Femur (tissue), 1 donor: ENCODE results near the gene CRIP2.

ENCODE experiments used
- DNase-seq: peaks from one replicate; pipeline ENCODE4 v3.0.0-alpha.2; 2017

CRIP2 gene

GRCh38 chr14:105474483-105475268 is at the start of gene CRIP2:
CRIP2 (plus strand) TSS chr14:105474821; CDS start chr14:105474863, 42 bp downstream.
- peak; percentile 70 for DNase-seq

- DNase-seq, result no peak
Measured at GRCh38 chr14:105424861-105425260, 49.8 kb upstream of the CRIP2 start.

DNA sequence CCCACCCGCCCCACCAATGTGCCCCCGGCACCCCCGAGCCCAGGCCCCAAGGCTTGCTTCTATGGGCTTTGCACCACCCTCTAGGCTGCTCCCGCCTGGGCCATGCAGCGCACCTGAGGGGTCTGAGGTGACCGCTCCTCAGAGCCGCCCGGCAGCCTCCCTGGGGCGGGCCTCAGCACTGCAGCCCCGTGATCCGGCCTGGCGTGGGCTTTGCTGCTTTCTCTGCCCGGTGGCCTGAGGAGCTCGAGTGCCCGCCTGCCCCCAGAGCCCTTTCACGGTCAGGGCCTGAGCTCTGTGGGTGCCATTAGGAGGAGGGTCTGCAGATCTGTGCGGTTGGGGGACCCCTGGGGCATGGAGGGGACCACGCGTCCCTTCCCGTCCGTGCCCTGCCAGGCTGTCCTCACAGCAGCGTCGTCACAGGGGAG is 48.8 kb upstream of the CRIP2 start:
- no peak for DNase-seq

DNA sequence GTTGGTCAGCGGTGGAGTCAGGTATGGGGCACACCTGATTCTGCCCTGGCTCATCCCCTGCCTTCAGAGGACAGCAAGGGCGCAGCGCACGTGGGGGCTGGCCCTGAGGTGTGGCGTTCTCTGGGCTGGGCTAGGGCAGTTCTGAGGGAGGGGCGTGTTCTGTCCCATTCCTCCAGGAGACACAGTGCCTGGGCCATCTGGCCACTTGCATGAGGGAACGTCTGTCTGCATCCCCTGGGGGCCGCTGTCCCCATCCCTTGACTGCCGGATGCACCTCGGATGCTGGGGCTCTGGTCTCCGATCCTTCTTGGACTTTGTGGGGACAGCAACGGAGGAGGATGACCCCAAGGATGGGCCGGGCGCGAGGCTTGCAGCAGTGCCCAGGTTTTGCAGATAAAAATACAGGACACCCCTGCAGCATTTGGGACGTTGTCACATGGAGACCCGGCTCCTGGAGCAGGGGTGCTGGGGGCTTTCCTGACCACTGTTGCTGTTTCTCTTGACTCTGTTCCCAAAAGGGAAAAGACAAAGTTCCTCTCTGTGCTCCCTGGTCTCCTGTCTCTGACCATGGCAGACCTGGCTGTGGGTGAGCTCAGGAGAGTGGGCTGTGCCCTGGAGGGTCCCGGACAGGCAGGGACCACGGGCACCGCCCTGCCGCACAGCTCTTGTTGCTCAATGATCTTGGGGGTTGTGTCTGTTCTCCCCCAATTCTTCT is 48.0 kb upstream of the CRIP2 start:
- DNase-seq, result no peak

DNA sequence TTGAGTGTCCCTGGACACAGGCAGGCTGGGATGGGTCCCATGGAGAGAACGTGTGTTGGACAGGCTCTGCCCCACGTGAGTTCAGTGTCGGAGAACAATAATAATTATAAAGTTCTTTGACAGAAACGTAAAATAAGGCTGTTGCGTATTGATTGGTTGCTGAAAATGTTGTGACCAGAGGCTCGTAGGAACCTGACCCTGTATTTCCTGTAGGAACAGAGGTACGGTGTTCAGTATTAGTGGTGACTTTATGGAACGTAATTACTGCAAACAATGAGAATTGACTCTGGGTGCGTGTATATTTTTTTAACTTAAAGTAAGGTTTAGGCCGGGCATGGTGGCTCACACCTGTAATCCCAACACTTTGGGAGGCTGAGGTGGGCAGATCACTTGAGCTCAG is 47.2 kb upstream of the CRIP2 start:
- no peak for DNase-seq

DNA sequence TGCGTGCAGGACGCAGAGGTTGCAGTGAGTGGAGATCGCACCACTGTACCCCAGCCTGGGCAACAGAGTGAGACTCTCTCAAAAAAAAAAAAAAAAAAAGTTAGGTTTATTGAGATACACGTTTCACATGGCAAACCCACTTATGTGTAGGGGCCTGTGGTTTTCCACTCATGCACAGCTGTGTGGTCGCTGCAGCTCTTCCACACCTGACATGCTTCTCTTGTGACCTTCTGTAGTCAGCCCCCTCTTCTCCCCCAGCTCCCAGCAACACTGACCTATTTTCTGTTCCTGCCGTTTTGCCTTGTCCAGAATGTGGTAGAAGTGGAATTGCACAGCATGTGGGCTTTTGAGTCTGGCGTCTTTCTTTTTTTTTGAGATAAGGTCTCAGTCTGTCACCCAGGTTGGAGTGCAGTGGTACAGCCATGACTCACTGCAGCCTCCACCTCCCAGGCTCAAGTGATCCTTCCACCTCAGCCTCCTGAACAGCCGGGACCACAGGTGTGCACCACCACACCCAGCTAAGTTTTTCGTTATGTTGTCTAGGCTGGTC is 46.6 kb upstream of the CRIP2 start:
- no peak for DNase-seq

- no peak for DNase-seq
Measured at GRCh38 chr14:105430042-105430441, 44.6 kb upstream of the CRIP2 start.

DNA sequence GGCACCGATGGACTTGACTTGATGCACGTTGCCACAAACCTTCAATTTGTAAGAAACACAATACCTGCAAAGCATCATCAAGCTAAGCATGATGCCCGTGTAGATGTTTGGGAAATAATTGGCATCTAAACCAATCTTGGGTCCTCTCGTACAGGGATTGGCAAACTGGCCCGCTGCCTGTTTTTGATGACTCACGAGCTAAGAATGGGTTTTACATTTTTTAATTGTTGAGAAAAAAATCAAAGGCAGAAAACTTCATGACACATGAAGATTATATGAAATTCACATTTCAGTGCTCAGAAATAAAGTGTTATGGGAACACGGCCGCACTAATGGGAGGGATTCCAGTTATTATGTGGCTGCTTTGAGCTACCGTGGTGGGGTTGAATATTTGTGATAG is 44.1 kb upstream of the CRIP2 start:
- DNase-seq, result no peak

- no peak for DNase-seq
Measured at GRCh38 chr14:105431256-105431655, 43.4 kb upstream of the CRIP2 start.

GRCh38 chr14:105432657-105433056 is 42.0 kb upstream of the CRIP2 start:
- no peak for DNase-seq

- DNase-seq, result no peak
Measured at GRCh38 chr14:105433161-105433605, 41.4 kb upstream of the CRIP2 start.

DNA sequence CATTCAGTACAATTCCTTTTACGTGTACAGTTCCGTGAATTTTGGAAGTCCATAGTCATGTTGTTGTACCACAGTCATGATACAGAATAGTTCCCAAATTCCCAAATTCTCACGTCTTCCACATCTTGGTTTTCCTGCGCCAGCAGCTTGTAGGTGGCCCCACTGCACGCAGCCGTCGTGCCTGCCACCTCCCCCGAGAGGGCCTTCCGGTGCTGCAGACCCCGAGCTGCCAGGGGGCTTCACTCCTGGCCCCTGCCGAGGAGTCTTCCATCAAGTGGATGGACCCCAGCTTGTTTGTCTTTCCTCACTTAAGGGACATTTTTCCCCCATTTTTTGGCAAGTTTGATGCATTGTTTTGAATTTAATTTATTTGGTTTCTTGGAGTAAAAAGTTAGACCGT is 38.2 kb upstream of the CRIP2 start:
- DNase-seq, result no peak

- DNase-seq, result no peak
Measured at GRCh38 chr14:105436891-105437722, 37.5 kb upstream of the CRIP2 start.

DNA sequence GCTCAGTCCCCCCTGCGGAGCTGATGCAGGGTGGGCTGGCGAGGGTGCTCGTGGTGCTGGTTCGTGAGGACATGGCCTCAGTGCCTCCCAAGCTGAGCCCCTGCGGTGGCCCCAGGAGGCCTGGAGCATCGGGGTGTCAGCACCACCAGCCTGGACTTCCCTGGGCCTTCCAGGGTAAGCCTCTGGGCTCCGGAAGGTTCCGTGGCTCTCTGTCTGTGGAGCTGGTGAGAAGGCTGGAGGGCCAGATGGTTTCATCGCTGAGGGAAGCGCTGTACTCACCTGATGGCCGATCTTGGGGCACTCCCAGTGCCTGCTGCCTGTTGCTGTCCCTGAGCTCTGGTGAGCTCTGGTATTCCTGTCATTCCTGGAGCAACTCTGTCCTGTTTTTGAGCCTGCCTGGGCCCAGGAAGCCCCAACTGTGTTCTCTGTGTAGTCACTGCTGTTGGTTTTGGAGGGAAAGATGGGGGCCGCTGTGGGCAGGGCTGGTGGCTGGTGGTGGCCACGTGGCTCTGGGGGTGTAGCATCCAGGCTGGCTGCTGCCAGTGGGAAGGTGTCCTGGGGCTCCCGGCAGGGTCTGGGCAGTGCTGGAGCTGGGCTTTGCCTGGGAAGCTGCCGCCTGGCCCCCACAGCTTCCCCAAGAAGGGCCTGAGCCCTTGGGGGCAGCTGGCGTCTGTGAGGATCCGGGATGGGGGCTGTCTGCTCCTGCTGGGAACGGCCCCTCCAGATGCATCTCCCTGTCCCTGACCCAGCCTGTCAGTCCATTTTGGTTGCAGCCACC is 36.7 kb upstream of the CRIP2 start:
- DNase-seq, result no peak

DNA sequence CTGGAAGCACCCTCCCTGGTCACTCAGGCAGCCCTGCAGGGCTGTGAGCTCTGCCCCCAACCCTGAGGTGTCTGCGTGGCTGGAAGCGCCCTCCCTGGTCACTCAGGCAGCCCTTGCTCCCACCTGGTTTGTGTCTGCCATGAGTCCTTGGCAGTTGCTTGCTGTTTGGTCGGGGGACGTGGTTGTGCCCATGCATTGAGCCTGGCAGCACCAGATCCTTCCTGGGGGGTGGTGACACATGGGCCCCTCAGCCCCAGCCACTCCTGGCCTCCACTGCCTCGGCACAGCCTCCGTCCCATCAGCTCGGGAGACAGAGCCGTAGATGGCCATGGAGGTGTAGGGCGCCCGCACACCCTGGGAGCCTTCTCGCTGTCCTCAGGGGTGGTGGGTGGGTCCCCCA is 35.4 kb upstream of the CRIP2 start:
- no peak for DNase-seq

DNA sequence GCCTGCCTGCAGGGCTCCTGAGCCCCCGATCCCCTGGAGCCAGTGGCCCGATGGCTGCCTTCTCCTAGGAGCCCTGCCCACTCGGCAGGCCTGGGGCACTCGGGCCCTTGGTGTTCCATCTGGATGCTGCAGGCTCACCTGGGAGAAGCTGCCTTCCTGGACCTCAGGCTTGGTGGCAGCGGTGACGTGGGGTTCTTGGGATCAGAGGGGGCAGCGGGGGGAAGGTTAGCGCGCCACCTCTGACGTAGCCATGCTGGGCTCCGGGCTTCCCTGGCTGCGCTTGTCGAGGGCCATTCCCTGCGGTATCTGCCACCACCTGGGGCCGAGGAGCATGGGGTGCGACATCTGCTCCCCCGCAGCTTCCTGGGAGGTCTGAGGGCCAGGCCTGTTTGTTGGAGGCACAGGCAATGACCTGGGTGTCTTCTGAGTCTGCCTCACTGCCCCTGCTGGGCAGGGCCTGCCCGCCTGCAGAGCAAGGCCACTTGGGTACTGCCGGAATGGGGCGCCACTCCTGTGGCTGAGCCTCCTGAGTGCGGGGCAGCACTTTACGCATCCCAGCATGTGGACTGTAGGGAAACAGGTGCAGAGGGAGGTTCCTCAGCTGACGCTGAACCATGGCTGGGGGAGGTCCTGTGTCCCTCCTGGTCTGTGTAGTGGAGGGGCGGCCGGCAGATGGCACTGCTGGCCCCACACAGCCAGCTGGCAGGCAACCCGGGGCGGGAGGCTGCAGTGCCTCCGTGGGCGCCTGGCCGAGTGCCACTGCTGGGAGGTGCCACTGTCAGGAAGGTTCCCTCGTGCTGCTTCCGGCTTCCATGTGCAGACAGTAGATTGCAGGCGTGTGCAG is 34.7 kb upstream of the CRIP2 start:
- no peak for DNase-seq

GRCh38 chr14:105440554-105440900 is 34.1 kb upstream of the CRIP2 start:
- DNase-seq, result no peak

GRCh38 chr14:105440992-105441391 is 33.6 kb upstream of the CRIP2 start:
- no peak for DNase-seq

GRCh38 chr14:105442125-105442524 is 32.5 kb upstream of the CRIP2 start:
- no peak for DNase-seq

DNA sequence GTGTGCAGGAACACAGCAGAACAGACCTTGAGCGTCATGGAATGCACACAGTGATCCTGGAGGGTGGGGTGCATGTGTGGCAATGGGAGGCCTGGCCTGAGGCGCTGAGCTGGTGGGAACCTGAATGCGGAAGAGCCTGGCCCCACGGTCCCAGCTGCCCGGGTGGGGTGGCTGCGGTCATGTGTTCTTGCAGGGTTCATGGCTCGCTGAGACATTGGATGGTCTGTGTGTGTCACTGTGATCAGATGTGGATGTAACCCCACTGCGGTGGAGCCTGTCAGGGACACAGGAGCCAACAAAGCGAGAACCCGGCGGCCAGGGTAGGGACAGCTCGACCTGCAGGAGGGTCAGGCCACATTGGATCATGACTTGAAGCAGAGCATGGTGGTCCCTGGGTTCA is 31.8 kb upstream of the CRIP2 start:
- DNase-seq, result no peak

DNA sequence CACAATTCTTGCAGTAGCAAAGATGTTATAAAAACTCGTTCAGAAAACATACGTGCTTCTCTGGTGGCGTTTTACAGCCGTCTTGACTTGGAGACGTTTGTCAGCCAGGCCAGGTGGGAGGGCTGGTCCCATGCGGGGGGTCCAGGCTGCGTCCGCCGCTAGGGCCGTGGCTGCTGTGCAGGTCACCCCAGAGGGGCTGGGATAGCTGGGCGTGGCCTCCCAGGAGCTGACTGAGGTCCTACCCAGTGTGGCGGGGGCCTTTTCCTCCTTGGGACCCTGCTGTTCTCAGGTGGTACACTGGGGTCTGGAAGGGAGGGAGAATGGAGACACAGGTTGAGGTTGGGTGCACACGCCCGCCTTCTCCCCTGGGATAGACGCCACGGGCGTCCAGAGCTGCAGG is 29.8 kb upstream of the CRIP2 start:
- DNase-seq, result no peak
